H9 (cell line): Measurements from ENCODE around the gene SLC51B. TPM values are rescaled to one million over a fixed set of nuclear protein-coding genes. Genes with fewer than 3 reads are reported as not detected.

Experiments
- DNase-seq: peaks from one replicate; pipeline ENCODE4 v3.0.0-alpha.2; 2017
- H2AFZ ChIP-seq: one replicate; pipeline ENCODE4 v1.6.1; 2013; ENCODE audit warnings: mild to moderate bottlenecking, low read length, control low read depth, moderate library complexity
- H2AK5ac ChIP-seq: 2 replicates; pipeline ENCODE4 v1.6.1; 2013; ENCODE audit warnings: low read length, control low read depth, mixed read lengths; ENCODE audit not compliant: insufficient read length
- H2BK120ac ChIP-seq: one replicate; pipeline ENCODE4 v1.6.1; 2013; ENCODE audit warnings: low read depth, mild to moderate bottlenecking, low read length, control low read depth, inconsistent platforms; ENCODE audit not compliant: poor library complexity, severe bottlenecking
- H2BK12ac ChIP-seq: 2 replicates; pipeline ENCODE4 v1.6.1; 2013; ENCODE audit warnings: low read length, control low read depth, mixed read lengths, low read depth; ENCODE audit not compliant: insufficient read length
- H2BK15ac ChIP-seq: 2 replicates; pipeline ENCODE4 v1.6.1; 2013; ENCODE audit warnings: low read depth, low read length, control low read depth
- H2BK20ac ChIP-seq: one replicate; pipeline ENCODE4 v1.6.1; 2013; ENCODE audit warnings: low read depth, mild to moderate bottlenecking, low read length, control low read depth, inconsistent platforms; ENCODE audit not compliant: poor library complexity, severe bottlenecking
- H2BK5ac ChIP-seq: 2 replicates; pipeline ENCODE4 v1.6.1; 2013; ENCODE audit warnings: low read length, control low read depth, mixed read lengths; ENCODE audit not compliant: insufficient read length
- H3K14ac ChIP-seq: 2 replicates; pipeline ENCODE4 v1.6.1; 2013; ENCODE audit warnings: low read length, control low read depth; ENCODE audit not compliant: insufficient read depth
- H3K18ac ChIP-seq: 2 replicates; pipeline ENCODE4 v1.6.1; 2013; ENCODE audit warnings: low read depth, mild to moderate bottlenecking, mixed read lengths, low read length, control low read depth; ENCODE audit not compliant: insufficient read length
- H3K23ac ChIP-seq: 2 replicates; pipeline ENCODE4 v1.6.1; 2013; ENCODE audit warnings: low read length, control low read depth, mixed read lengths, low read depth; ENCODE audit not compliant: insufficient read length
- H3K23me2 ChIP-seq: 2 replicates; pipeline ENCODE4 v1.6.1; 2013; ENCODE audit warnings: low read depth, mild to moderate bottlenecking, mixed read lengths, low read length, control low read depth; ENCODE audit not compliant: insufficient read length, poor library complexity, severe bottlenecking
- H3K27ac ChIP-seq: 2 replicates; pipeline ENCODE4 v1.5.1; 2013; ENCODE audit warnings: low read length, control low read depth, mixed read lengths, low read depth; ENCODE audit not compliant: insufficient read length
- H3K27me3 ChIP-seq: 2 replicates; pipeline ENCODE4 v1.6.1; 2013; ENCODE audit warnings: low read length, control low read depth, inconsistent platforms; ENCODE audit not compliant: insufficient read depth
- H3K4ac ChIP-seq: 2 replicates; pipeline ENCODE4 v1.6.1; 2013; ENCODE audit warnings: low read depth, mild to moderate bottlenecking, control low read depth, inconsistent platforms, low read length, moderate library complexity
- H3K4me1 ChIP-seq: 2 replicates; pipeline ENCODE4 v1.6.1; 2013; ENCODE audit warnings: low read length, control low read depth, inconsistent platforms; ENCODE audit not compliant: insufficient read depth
- H3K4me2 ChIP-seq: 2 replicates; pipeline ENCODE4 v1.6.1; 2013; ENCODE audit warnings: low read length, control low read depth, mixed read lengths; ENCODE audit not compliant: insufficient read length, insufficient read depth
- H3K56ac ChIP-seq: 2 replicates; pipeline ENCODE4 v1.6.1; 2013; ENCODE audit warnings: low read depth, mild to moderate bottlenecking, mixed read lengths, low read length, control low read depth; ENCODE audit not compliant: insufficient read length
- H3K79me1 ChIP-seq: 2 replicates; pipeline ENCODE4 v1.6.1; 2013; ENCODE audit warnings: low read depth, mild to moderate bottlenecking, moderate library complexity, low read length, control low read depth, inconsistent platforms; ENCODE audit not compliant: insufficient read depth, poor library complexity, severe bottlenecking
- H3K79me2 ChIP-seq: 2 replicates; pipeline ENCODE4 v1.6.1; 2013; ENCODE audit warnings: low read length, control low read depth, inconsistent platforms; ENCODE audit not compliant: insufficient read depth
- H3K9ac ChIP-seq: 2 replicates; pipeline ENCODE4 v1.6.1; 2013; ENCODE audit warnings: low read length, control low read depth, mixed read lengths; ENCODE audit not compliant: insufficient read length; ENCODE audit errors: extremely low read depth
- H3K9me3 ChIP-seq: one replicate; pipeline ENCODE4 v1.6.1; 2013; ENCODE audit warnings: low read depth, low read length, inconsistent platforms; ENCODE audit not compliant: control insufficient read depth
- H3T11ph ChIP-seq: one replicate; pipeline ENCODE4 v1.6.1; 2013; ENCODE audit warnings: mild to moderate bottlenecking, low read length, control low read depth, inconsistent platforms
- H4K20me1 ChIP-seq: one replicate; pipeline ENCODE4 v1.6.1; 2013; ENCODE audit not compliant: control insufficient read depth, insufficient read length, insufficient read depth
- H4K5ac ChIP-seq: 2 replicates; pipeline ENCODE4 v1.6.1; 2013; ENCODE audit warnings: low read depth, mild to moderate bottlenecking, mixed read lengths, low read length, control low read depth; ENCODE audit not compliant: insufficient read length
- H4K8ac ChIP-seq: replicated peaks from 2 replicates; pipeline ENCODE4 v1.6.1; 2013; ENCODE audit warnings: low read length, control low read depth, mixed read lengths, low read depth; ENCODE audit not compliant: insufficient read length
- H4K91ac ChIP-seq: 2 replicates; pipeline ENCODE4 v1.6.1; 2013; ENCODE audit warnings: low read depth, mild to moderate bottlenecking, moderate library complexity, mixed read lengths, low read length, control low read depth; ENCODE audit not compliant: insufficient read length
- H3K27ac Mint-ChIP-seq, 3 experiments: 2 replicates in 2 of 3; 3 replicates in 1 of 3; pipeline ENCODE4 v1.8.0; 2020 to 2021; ENCODE audit warnings: mixed read lengths in 3 of 3, mild to moderate bottlenecking in 1 of 3, moderate library complexity in 1 of 3
- H3K27me3 Mint-ChIP-seq: 2 replicates; pipeline ENCODE4 v1.8.0; 2021; ENCODE audit warnings: low read depth, mild to moderate bottlenecking, moderate library complexity, mixed read lengths
- H3K36me3 Mint-ChIP-seq, 3 experiments: 2 replicates in 2 of 3; 3 replicates in 1 of 3; pipeline ENCODE4 v1.8.0; 2020 to 2021; ENCODE audit warnings: low read depth in 3 of 3, mixed read lengths in 3 of 3; ENCODE audit not compliant: insufficient read depth in 1 of 3
- H3K4me1 Mint-ChIP-seq, 2 experiments: 2 replicates each; pipeline ENCODE4 v1.8.0; 2020; ENCODE audit warnings: mixed read lengths in 2 of 2
- H3K4me3 Mint-ChIP-seq, 2 experiments: 2 replicates in 1 of 2; 3 replicates in 1 of 2; pipeline ENCODE4 v1.8.0; 2020 to 2021; ENCODE audit warnings: mild to moderate bottlenecking in 2 of 2, mixed read lengths in 2 of 2, moderate library complexity in 1 of 2
- H3K9me3 Mint-ChIP-seq, 2 experiments: 2 replicates in 1 of 2; 3 replicates in 1 of 2; pipeline ENCODE4 v1.8.0; 2020; ENCODE audit warnings: mild to moderate bottlenecking in 2 of 2, mixed read lengths in 2 of 2, moderate library complexity in 1 of 2
- WGBS: extraction: QIAGEN DNeasy Blood & Tissue Kit; methylation state at CpG from one replicate; pipeline ENCODE4 v1.1.7; 2013; ENCODE audit warnings: missing lambda C conversion rate, low lambda C conversion rate, mixed read lengths; ENCODE audit not compliant: insufficient read length; ENCODE audit errors: extremely low coverage; 5-methylcytosine and 5-hydroxymethylcytosine counted together
- long read RNA-seq: library from polyadenylated mRNA; unstranded; transcript quantifications from one replicate; pipeline ENCODE4 v2.0.0, GENCODE V29; 2020
- total RNA-seq: library from RNA; stranded (reverse); gene quantifications from 2 replicates; pipeline ENCODE4 v1.2.1, GENCODE V29; 2021
- TF ChIP-seq, protein P1 (sequence below): fragments of 200-600 bp; sonication (generic); conservative IDR thresholded peaks from 3 replicates; pipeline ENCODE4 v1.8.0; 2021; ENCODE audit warnings: antibody characterized with exemption, mild to moderate bottlenecking

SLC51B gene
- not detected in 2 replicates for total RNA-seq
- long read RNA-seq, result 0 reads

DNA sequence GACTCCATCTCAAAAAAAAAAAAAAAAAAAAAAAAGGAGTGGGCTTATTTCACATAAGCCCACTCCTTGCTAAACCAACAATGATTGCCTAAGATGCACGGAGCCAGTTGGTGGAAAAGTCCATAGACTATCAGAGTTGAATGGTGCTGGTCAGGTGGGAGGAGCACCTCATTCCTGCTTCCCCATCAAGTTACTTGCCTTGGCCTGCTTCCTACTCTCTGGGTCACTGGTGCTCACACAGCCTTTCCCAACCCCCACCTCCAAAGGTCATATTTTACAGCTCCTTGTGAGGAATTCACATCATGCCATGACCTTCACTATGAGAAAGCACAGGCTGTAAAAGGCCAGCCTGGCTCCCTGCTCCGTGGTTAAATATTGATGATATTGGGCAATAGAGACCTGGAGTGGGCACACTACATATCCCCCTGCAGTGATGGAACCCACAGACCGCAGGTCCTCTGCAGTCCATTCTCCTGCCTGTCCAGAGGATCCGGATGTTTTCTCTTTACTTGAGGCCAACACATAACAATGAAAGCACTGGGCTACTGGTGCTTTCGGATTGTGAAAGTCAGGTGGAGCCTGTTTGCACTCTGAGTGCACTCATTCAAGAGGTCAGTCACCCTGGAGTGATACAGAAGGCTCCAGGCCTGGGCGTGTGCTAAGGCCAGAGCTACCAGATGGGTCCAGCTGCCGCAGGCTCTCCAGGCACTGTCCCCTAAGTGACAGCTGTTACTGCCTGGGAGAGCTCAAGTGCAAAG lies at the start of gene SLC51B:
TSS of gene SLC51B (plus strand) at position 664 of the 758 bp plus-strand sequence. CDS start 4,618 bp downstream, outside the sequence.
- Histone ChIP-seq H2BK120ac (no peak within 1 kb of the TSS), H3K79me1 (no peaks in the 10 kb centered on the region), H3K4me1 (no peaks in the 10 kb centered on the region), H3T11ph (no peak within 1 kb of the TSS), H2AK5ac (no peak within 1 kb of the TSS), H3K9me3 (no peaks in the 10 kb centered on the region), H3K27me3 (no peaks in the 10 kb centered on the region), H2BK15ac (no peak within 1 kb of the TSS), H3K9ac (no peak within 1 kb of the TSS), H3K23ac (no peak within 1 kb of the TSS), H3K27ac (no peak within 1 kb of the TSS), H2BK20ac (no peak within 1 kb of the TSS), H4K91ac (no peak within 1 kb of the TSS), H4K20me1 (no peaks in the 10 kb centered on the region), H4K8ac (no peak within 1 kb of the TSS), H3K4ac (no peak within 1 kb of the TSS), H3K56ac (no peak within 1 kb of the TSS), H3K14ac (no peak within 1 kb of the TSS), H2AFZ (no peak within 1 kb of the TSS), H3K79me2 (no peaks in the 10 kb centered on the region), H2BK5ac (no peak within 1 kb of the TSS), H3K4me2 (no peak within 1 kb of the TSS), H3K18ac (no peak within 1 kb of the TSS), H3K23me2 (no peaks in the 10 kb centered on the region), H4K5ac (no peak within 1 kb of the TSS), H2BK12ac (no peak within 1 kb of the TSS)
- Mint-ChIP-seq H3K27ac (peak within 1 kb of the TSS in 1 of 3 experiments; percentile 53; a peak in 2 of 7 replicates), H3K4me3 (no peak within 1 kb of the TSS), H3K36me3 (no peaks in the 10 kb centered on the region), H3K9me3 (no peaks in the 10 kb centered on the region), H3K4me1 (peaks cover 12 to 13% of the 10 kb centered on the region in 2 experiments), H3K27me3 (peaks cover 5% of the 10 kb centered on the region; the same call in 1 of the 2 replicates)
- DNase-seq, result no peak
- WGBS, result no CpG with 5 or more reads among the region's 7 CpGs
- TF ChIP-seq, protein P1, sequence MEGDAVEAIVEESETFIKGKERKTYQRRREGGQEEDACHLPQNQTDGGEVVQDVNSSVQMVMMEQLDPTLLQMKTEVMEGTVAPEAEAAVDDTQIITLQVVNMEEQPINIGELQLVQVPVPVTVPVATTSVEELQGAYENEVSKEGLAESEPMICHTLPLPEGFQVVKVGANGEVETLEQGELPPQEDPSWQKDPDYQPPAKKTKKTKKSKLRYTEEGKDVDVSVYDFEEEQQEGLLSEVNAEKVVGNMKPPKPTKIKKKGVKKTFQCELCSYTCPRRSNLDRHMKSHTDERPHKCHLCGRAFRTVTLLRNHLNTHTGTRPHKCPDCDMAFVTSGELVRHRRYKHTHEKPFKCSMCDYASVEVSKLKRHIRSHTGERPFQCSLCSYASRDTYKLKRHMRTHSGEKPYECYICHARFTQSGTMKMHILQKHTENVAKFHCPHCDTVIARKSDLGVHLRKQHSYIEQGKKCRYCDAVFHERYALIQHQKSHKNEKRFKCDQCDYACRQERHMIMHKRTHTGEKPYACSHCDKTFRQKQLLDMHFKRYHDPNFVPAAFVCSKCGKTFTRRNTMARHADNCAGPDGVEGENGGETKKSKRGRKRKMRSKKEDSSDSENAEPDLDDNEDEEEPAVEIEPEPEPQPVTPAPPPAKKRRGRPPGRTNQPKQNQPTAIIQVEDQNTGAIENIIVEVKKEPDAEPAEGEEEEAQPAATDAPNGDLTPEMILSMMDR, result no peak
